GM12878 (cell line): ENCODE results near the gene RYR2.

Experiments
- ESRRA ChIP-seq: IDR thresholded peaks from 2 replicates; pipeline ENCODE4 v1.6.1; 2012; ENCODE audit warnings: mild to moderate bottlenecking, low read length, improper control_type of control experiment
- ETV6 ChIP-seq, 2 experiments: fragments of 450-650 bp in 1 of 2; IDR thresholded peaks in 1 of 2; conservative IDR thresholded peaks in 1 of 2; 2 replicates each; pipeline ENCODE4 v1.6.1; 2014; ENCODE audit warnings: antibody characterized with exemption in 1 of 2, borderline replicate concordance in 1 of 2, low read depth in 1 of 2, mild to moderate bottlenecking in 1 of 2, moderate library complexity in 1 of 2
- FOS ChIP-seq: IDR thresholded peaks from 3 replicates; pipeline ENCODE4 v1.6.1; 2011; ENCODE audit warnings: borderline replicate concordance; ENCODE audit not compliant: insufficient read length; ENCODE audit errors: extremely low read depth
- STAT1 ChIP-seq: fragments of 450-650 bp; conservative IDR thresholded peaks from 2 replicates; pipeline ENCODE4 v1.6.1; 2014; ENCODE audit warnings: antibody characterized with exemption, mild to moderate bottlenecking

GRCh38 chr1:237857455-237857854, 815.5 kb downstream of the RYR2 start:
- TF ChIP-seq ESRRA (no peak), STAT1 (no peak), FOS (no peak), ETV6 (conservative IDR thresholded peaks at IDR 0.05 in 1 of 2, IDR thresholded peaks at IDR 0.05 in 1 of 2; ENCODE audit: borderline replicate concordance in 1 of 2, low read depth in 1 of 2) (no peak)
